HL-60 (cell line): ENCODE results near the gene TCFL5.

ENCODE experiments used
- DNase-seq, 2 experiments: peaks; one replicate each; pipeline ENCODE4 v3.0.0-alpha.2; 2010 to 2020; ENCODE audit warnings: low read depth in 1 of 2, low spot score in 1 of 2
- H3K27ac ChIP-seq: fragments of 250-450 bp; sonication (Bioruptor Pico); replicated peaks from 2 replicates; pipeline ENCODE4 v1.5.1; 2020; ENCODE audit warnings: mild to moderate bottlenecking, moderate library complexity
- H3K27me3 ChIP-seq: fragments of 250-450 bp; sonication (Bioruptor Pico); 2 replicates; pipeline ENCODE4 v1.5.1; 2021; ENCODE audit warnings: mild to moderate bottlenecking, moderate library complexity; ENCODE audit not compliant: insufficient read depth, poor library complexity, severe bottlenecking
- H3K4me3 ChIP-seq: replicated peaks from 2 replicates; pipeline ENCODE4 v1.5.1; 2011; ENCODE audit warnings: mild to moderate bottlenecking, control low read depth, low read length; ENCODE audit not compliant: insufficient read depth
- CTCF ChIP-seq: IDR thresholded peaks from one replicate; pipeline ENCODE4 v1.5.1; 2011; ENCODE audit warnings: low read length, control low read depth, inconsistent platforms; ENCODE audit not compliant: insufficient read depth
- GABPA ChIP-seq: IDR thresholded peaks from 2 replicates; pipeline ENCODE4 v1.6.1; 2012; ENCODE audit warnings: low read depth
- POLR2AphosphoS5 ChIP-seq: IDR thresholded peaks from 2 replicates; pipeline ENCODE4 v1.6.1; 2012; ENCODE audit warnings: low read depth
- SPI1 ChIP-seq: IDR thresholded peaks from 2 replicates; pipeline ENCODE4 v1.6.1; 2012; ENCODE audit warnings: low read depth, mild to moderate bottlenecking, borderline replicate concordance
- TF ChIP-seq, protein P1 (sequence below): IDR thresholded peaks from 2 replicates; pipeline ENCODE4 v1.6.1; 2012; ENCODE audit warnings: low read depth; ENCODE audit not compliant: insufficient replicate concordance

TCFL5 gene

DNA sequence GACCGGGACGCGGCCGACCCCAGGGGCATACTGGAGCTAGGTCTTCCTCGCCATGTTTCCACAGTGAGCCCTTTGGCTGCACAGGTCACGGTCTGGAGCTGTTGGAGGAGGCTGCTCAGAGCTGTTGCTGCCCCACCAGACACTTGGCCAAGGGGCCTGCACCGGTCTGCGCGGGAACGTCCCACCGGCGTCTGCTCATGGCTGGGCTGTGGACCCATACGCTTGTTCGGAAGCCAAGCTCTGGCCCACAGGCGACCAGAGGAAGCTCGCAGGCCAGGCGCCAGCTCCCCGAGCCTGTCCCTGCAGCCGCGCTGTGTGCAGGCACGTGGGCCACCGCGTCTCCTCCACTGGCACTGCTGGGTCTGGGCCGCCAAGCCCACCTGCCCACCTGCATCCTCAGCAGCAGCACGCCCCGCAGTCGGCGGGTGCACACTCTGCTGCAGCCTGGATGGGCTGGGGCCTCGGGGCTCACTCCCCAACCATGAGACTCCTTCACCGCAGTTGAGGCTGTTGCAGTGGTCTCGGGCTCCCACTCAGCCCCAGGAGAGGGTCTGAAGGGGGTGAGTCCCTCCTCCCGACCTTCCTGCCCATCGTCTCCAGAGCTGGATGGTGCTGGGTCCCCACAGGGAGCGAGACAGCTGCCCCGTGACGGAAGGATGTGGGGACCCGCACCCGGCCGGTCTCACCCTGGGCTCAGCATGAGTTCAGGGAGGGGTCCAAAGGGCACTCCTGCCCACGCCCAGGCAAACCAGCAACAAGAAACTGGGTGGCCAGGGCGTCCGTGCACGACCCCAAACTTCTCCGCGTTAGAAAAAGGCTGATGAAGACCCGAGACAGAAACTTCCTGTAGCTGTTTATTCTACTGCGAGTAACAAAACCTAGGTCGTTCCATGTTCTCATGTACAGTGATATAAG is 15.5 kb upstream of the TCFL5 start:
- Histone ChIP-seq H3K27ac (no peak overlapping the region), H3K27me3 (no peaks in the 10 kb centered on the region), H3K4me3 (no peak overlapping the region)
- DNase-seq = no peak
- no peak for TF ChIP-seq SPI1
- no peak for TF ChIP-seq GABPA
- no peak for TF ChIP-seq POLR2AphosphoS5
- TF ChIP-seq, protein P1, sequence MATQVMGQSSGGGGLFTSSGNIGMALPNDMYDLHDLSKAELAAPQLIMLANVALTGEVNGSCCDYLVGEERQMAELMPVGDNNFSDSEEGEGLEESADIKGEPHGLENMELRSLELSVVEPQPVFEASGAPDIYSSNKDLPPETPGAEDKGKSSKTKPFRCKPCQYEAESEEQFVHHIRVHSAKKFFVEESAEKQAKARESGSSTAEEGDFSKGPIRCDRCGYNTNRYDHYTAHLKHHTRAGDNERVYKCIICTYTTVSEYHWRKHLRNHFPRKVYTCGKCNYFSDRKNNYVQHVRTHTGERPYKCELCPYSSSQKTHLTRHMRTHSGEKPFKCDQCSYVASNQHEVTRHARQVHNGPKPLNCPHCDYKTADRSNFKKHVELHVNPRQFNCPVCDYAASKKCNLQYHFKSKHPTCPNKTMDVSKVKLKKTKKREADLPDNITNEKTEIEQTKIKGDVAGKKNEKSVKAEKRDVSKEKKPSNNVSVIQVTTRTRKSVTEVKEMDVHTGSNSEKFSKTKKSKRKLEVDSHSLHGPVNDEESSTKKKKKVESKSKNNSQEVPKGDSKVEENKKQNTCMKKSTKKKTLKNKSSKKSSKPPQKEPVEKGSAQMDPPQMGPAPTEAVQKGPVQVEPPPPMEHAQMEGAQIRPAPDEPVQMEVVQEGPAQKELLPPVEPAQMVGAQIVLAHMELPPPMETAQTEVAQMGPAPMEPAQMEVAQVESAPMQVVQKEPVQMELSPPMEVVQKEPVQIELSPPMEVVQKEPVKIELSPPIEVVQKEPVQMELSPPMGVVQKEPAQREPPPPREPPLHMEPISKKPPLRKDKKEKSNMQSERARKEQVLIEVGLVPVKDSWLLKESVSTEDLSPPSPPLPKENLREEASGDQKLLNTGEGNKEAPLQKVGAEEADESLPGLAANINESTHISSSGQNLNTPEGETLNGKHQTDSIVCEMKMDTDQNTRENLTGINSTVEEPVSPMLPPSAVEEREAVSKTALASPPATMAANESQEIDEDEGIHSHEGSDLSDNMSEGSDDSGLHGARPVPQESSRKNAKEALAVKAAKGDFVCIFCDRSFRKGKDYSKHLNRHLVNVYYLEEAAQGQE = no peak
- TF ChIP-seq CTCF = no peak

GRCh38 chr20:62876501-62876901 is 14.9 kb upstream of the TCFL5 start:
- no peaks in the 10 kb centered on the region for H3K27me3 ChIP-seq
- no peak overlapping the region for H3K27ac ChIP-seq
- no peak overlapping the region for H3K4me3 ChIP-seq
- no peak for DNase-seq
- TF ChIP-seq, protein P1 = no peak
- TF ChIP-seq POLR2AphosphoS5 (no peak), SPI1 (no peak), GABPA (no peak)

- H3K4me3 ChIP-seq = no peak overlapping the region
- no peak overlapping the region for H3K27ac ChIP-seq
- DNase-seq = peak; percentile 57 to 67
- no peaks in the 10 kb centered on the region for H3K27me3 ChIP-seq
- TF ChIP-seq POLR2AphosphoS5 (no peak), CTCF (peak; percentile 37)
These were observed 14.1 kb upstream of the TCFL5 start for GRCh38 chr20:62875419-62876361.

GRCh38 chr20:62874964-62875344 is 13.3 kb upstream of the TCFL5 start:
- TF ChIP-seq GABPA (no peak), POLR2AphosphoS5 (no peak), SPI1 (no peak), CTCF (no peak)
- TF ChIP-seq, protein P1 = no peak
- Histone ChIP-seq H3K4me3 (no peak overlapping the region), H3K27ac (peak overlapping the region; percentile 56), H3K27me3 (no peaks in the 10 kb centered on the region)
- no peak for DNase-seq
